NCI-H526 treated with DMSO at 0.1 percent for 48 hours (cell line): ENCODE results near the gene PRLH.

Experiments used
- DNase-seq: peaks from one replicate; lab custom pipeline; 2025; lab: John Stamatoyannopoulos, UW

Gene PRLH

DNA sequence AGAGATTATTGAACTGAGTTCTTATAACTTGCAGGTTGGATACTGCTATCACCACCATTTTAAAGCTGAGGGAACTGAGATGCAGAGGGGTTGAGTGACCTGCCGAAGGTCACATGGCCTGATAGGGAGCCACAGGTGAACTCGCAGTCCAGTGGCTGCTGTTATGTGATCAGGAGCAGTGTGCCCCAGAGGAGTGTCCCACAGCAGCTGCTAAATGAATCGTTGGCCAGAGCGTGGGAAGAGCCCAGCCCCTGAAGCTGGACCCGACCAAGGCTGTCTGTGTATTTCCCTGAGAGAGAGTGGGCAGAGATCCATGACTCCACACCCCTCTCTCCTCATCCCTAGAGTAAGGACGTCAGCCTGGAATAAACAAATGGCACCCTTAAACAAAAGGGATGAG lies 26.7 kb upstream of the PRLH start:
- DNase-seq: no peak

DNA sequence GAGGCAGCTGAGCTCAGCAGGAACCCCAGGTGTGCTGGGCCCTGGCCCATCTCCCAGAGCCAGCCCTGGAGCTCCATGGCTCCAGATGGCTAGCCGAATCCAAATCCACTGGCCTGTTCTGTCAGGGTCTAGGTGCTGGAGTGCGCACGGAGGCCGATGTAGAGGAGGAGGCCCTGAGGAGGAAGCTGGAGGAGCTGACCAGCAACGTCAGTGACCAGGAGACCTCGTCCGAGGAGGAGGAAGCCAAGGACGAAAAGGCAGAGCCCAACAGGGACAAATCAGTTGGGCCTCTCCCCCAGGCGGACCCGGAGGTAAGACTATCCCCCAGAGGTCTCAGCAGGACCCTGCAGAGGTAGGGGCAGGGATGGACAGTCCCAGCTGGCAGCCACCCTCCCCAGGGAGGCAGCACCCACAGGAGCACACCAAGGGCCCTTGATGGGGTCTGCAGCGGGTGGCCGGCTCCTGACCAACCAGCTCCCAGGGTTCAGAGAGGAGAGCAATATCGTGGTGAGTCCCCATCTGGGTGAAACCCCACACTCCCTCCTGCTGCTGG lies 26.1 kb upstream of the PRLH start:
- no peak for DNase-seq

DNA sequence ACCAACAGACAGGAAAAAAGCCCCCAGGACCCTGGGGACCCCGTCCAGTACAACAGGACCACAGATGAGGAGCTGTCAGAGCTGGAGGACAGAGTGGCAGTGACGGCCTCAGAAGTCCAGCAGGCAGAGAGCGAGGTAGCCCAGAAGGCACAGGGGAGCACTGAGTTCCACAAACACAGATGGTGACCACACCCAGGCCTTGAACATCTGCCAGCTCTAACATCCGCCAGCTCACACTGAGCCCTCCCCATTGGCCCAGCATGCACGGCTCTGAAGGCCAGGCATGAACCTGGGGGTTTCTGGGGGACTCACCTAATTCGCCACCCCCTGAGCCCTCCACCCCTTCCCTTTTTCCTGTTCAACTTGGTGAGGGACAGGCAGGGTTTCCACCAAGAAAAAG lies 25.6 kb upstream of the PRLH start:
- no peak for DNase-seq

DNA sequence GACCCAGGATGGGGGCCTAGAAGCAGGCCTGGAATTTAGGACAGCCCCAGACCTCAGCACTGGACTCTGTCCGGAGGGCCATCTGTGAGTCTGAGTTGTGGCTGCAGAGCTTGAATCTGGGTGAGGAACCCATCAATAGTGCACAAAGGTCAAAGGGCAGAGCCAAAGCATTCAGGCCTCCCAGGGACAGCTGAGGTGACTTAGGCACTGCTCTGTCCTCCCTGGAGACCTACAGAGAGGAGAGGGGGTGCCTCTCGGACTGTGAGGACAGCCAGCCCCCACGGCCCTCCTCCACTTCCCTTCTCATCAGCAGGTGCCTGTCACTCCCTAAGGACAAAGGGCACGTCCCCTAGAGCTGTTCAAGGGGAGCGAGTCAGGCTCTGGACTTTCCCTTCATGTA lies 25.1 kb upstream of the PRLH start:
- no peak for DNase-seq

DNA sequence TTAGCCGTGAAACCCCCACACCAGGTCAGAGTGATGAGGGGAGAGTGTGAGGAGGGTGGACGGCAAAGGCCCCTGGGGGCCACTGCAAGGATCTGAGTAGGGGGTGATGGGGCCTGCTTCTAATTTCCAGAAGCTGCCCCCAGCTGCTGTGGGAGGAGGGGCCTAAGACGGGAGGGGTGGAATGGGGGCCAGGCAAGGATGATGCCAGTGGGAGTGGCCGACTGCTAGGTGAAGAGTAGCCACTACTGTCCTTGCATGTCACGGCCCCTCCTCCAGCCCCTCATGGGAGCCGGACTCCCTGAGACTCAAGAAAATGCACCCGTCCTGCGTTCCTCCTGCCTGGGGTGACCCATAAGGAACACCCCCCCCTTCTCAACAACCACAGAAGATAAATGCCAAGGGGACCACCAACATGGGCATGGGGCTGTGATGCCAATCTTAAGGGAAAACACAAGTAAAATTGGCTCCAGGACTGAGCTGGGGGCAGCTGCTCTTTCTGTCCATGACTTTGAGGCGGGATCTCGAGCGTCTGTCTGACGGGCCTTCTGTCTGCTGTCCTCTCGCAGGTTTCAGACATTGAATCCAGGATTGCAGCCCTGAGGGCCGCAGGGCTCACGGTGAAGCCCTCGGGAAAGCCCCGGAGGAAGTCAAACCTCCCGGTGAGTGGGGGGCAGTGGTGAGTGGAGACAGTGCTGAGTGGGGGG lies 24.2 kb upstream of the PRLH start:
- DNase-seq: no peak

DNA sequence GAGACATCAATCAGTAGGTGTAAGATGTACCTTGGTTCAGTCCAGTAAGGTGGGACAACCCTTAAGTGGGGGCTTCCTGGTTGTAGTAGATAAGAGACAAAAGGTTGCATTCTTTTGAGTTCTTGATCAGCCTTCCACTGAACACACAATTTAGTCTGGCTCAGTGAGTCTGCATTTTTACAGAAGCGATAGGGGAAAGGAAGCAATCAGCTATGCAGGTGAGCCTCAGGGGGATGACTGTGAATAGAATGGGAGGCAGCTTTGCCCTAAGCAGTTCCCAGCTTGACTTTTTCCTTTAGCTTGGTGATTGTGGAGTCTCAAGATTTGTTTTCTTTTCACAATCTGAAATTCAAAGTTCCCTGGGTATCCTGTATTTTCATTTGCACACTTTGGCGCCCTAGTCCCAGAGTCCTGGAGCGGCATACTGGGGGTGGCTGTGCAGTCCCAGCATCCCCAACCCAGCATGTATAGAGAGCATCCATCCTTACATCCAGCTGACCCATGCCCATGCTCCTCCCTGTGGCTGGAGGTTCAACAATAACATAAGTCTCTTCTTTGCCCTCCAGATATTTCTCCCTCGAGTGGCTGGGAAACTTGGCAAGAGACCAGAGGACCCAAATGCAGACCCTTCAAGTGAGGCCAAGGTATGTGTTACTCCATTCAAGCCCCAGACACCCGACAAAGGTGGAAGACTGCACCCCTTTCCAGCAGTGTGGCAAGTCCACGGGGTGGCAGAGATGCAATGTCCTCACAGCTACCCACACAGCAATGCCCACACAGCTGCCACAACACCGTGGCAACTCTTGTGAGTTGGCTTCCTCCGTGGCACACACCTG lies 20.1 kb upstream of the PRLH start:
- no peak for DNase-seq

DNA sequence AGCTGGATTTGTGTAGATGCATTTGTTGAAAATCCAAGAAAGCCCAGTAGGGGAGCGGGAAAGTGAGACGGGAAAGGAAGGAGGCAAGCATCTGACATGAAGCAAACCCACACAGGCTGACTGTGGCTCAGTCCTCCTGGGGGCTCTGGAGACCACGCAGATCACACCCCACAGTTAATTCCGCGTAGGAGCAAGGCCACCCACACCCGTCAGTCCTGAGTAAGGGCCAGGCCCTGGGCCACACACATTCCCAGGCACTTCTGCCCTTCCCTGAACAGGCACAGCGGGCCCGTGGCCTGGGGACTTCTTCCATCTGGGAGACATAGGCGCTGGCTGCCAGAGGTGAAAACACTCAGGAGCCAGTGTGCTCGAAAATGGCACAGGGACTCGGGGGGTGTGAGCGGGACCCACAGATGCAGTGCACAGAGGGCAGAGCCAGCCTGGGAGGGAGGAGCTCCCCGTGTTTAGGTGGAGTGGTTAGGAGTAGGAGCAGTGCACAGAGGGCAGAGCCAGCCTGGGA lies 19.4 kb upstream of the PRLH start:
- no peak for DNase-seq

DNA sequence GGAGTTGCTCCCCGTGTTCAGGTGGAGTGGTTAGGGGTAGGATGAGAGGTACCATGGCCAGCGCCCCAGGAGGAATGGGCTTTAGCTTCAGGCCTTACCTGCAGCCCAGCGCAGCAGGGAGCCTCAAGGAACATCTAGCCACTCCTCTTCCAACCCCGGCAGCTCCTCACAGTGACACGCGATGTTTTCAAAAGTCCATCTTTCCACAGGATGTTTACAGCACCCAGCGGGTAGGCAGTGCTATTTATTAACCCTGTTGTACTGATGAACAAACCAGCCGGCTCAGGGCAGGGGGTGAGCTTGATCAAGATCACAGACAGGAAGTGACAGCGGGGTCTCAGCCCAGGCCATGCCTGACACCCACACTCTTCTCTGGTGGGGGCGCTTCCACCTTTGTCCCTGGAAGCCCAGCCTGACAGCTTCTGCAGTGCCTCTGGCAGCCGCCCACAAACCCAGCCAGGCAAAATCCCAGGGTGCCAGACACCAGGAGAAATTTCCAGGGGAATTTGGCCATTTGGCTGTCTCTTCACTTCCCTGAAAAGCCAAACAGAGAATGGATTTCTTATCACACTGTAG lies 18.4 kb upstream of the PRLH start:
- DNase-seq: no peak

DNA sequence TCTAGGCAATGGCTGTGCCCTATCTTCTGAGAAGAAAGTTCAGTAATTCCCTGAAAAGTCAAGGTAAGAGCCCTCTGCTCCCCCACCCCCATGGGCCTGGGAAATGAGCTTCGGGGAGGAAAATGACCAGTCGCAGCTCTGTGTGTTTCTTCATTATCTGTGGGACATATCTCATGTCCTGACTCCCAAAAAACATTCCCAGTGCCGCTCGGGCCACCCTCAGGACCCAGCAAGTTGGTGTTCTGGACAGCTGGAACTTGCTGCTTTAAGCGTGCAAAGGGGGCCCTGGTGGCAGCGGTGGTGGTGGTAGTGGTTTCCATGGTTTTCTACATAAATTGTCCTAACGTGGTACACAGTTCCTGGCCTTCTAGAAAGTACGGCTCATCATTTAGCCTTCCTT lies 17.2 kb upstream of the PRLH start:
- no peak for DNase-seq

DNA sequence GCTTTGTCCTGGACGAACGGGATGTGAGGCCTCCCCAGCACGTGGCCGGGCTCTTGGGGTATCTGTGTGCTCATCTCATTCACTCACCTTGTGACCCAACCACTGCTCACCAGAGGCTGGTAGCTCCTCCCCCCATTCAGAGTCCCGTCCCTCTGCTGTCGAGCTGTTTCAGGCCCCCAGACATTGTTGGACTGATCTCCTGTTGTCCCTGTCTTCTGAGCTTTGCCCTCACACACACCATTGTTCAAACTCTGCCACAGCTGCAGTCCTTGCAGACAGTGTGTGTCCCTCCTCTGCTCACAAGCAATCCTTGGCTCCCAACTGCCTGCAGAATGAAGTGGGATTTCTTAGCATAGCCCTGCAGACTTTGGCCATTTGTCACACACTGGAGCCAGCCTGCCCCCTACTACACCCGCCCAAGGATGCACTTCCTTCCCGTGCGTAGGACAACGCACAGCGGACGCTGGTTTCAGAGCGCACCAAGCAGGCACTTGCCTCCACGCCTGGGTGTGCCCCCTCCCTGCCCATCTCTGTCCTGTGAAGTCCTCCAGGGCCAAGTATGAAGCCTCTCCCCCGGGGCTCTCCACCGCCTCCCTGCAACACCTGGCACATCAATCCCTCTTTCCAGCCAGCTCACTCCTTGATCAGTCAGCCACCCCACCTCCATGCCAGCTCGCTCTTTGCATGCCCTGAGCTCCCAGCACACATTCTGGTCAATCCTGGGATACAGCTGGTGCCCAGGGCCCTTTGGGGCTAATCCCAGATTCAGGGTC lies 16.5 kb upstream of the PRLH start:
- no peak for DNase-seq

DNA sequence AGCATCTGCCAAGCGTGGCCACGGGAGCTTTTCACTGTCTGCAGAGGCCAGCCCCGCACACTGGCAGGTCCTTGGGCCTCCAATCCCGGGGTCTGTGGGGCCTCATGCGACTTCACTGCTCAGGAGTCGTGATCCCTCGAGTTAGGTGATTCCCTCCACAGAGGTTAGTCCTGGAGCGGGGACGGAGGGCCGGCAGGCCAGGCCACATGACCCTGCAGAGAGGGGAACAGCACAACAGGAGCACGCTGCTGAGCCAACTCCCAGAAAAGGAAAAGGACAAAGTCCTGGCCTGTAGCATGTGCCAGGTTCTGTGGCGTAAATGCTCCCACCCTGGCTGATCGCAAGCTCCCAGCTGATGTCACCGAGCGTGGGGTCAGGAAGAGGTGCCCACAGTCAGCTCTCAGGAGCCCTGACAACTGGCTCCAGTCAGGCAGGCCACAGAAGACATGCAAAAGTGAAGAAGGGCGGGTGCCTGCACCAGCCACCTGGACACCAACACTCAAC lies 15.3 kb upstream of the PRLH start:
- DNase-seq: no peak

DNA sequence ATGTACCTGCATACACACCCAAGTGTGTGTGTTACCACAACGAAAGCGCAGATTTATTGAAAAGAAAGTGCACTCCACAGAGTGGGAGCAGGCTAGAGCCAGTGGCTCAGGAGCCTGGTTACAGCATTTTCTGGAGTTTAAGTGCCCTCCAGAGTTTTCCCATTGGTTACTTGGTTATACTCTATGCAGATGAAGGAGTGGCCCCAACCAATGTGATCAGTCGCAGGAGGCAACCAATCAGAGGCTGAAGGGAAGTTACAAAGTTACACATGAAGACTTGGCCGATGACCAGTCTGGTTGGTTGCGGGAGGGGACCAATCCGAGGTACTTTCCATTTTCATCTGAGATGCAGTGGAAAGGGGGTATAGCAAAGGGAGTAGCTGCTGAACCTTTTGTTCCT lies 13.5 kb upstream of the PRLH start:
- no peak for DNase-seq

DNA sequence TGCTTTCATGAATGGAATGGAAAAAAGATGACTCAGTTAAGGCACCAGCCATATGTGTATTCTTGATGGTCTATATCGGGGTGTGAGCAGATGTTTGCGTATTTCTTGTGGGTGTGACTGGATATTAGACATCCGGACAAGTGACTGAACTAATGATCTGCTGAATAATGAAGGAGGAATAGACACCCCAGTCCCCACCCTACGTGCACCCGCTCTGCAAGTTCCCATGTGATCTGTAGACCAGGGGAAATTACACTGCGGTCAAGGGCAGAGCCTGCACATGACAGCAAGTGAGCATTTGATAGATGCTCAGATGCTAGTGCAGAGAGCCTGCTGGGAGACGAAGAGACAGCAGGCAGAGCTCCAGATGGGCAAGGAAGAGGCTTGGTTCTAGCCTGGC lies 12.4 kb upstream of the PRLH start:
- no peak for DNase-seq

DNA sequence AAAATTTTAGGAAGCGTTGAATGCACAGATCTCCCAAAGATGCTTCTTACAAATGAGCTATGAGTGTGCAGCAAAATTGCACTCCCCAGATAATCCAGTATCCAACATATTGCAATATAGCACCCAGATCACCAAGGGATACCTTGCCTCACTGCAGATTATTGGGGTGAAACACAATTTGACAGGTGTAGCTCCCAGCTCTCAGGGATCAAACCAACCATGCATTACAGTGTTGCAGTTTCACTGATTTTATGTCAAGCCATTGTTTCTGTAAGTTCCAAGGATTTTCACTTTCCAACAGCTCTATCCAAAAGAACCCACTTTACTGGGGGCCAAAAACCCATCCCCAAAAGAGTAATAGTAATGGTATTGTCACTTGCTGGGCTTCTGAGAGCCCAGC lies 10.8 kb upstream of the PRLH start:
- DNase-seq: no peak

DNA sequence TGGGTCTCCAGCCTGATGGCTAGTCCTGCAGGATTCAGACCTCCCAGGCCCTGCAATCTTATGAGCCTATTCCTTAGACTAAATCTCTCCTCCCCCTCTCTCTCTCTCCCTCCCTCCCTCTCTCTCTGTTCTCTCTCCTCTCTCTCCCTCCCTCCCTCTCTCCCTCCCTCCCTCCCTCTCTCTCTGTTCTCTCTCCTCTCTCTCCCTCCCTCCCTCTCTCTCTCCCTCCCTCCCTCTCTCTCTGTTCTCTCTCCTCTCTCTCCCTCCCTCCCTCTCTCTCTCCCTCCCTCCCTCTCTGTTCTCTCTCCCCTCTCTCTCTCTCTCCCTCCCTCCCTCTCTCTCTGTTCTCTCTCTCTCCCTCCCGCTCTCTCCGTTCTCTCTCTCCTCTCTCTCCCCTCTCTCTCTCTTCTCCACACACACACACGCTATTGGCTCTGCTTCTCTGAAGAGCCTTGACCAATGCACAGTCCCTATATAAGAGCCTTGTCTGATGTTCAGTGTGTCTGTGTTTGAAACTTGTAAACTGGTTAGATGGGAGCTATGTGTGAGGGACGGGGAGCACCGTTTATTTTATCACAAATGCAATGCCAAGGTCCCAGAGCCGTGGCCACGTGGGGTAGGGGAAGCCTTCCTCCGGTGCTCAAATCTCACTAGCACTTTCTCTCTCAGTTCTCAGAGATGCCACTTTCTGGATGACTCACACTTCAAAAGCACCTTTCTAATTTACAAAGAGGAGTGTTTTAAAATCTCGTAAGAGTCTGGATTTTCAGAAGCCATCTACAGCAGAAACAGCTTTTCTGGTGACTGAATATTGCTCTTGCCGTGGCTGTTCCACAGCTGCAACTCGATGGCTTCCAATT lies 9.4 kb upstream of the PRLH start:
- DNase-seq: no peak

DNA sequence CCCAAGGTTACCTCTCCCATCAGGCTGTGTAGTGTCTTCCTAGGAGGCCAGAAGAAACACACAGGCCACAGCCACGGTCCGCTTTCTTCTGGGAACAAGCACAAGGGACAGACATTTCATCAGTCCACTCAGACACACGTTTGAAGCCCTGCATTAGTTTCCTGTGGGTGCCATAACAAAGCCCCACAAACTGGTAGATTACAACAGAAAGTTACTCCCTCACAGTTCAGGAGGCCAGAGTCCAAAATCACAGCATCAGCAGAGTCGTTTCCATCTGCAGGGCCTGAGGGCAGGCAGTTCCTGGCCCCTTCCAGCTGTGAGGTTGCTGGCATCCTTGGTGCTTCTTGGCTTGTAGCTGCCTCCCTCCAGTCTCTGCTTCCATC lies 8.8 kb upstream of the PRLH start:
- DNase-seq: no peak

DNA sequence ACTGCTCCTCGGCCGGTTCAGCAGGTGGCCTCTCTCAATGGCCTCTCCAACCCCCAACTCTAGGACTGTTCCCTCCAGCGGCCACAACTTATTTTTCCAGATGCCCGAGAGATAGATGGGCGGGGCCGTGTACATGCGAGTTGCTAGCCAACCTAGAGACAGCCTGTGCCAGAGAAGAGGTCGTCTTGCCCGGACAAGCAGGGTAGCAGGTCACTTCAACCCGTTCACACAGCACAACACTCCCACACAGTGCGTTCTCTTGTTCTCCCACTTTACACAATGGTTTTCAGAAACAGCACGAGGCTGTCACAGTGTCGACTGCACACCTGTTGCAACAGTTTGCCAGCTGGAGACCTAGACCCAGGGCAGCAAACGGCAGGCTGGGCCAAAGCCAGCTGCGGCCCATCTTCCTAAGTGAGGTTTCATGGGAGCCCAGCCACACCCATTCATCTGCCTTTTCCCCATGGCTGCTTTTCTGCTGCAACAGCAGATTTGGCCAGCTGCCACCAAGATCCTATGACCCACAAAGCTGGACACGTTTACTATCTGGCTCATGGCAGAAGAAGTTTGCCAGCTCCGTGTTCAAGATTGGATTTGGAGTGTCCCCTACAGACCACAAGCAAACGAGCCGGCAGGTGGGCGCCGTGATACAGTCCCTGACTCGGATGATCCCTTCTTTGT lies 7.3 kb upstream of the PRLH start:
- DNase-seq: no peak

DNA sequence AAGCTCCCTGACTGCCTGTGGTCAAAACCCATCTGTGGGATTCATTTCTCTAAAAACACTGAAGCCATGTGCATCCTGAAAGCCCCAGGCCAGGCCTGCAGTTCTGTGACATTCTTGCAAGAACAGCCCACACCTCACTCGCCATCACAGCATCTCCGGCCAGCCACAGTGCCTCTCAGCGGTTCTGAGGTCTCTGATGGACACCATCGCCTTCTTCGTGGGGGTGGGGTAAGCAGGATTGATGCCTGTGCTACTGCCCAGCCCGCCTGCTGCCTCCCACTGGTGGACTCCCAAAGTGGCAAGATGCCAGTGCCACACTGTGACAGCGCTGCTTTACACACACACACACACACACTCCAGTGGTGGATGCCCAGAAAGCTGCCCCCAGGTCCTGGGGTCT lies 5.2 kb upstream of the PRLH start:
- DNase-seq: no peak

DNA sequence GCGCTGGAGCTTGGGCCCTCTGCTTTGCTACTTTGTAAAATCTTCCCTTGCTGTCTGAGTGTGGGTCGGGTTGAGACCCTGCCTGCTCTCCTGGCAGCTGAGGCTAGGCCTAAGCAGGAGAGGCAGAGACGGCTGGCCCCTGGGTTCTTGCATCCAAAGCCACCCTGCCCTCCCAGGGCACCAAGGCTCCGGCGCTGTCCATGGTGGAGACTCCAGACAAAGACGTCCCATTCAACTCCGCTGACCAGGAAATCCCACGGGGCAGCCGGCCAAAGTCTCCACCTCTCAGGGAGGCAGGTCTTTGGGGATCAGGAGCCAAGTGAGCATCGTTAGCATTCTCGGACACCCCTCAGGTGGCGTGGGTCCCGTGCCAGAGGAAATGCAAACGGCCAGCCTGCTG lies 2.6 kb upstream of the PRLH start:
- no peak for DNase-seq

DNA sequence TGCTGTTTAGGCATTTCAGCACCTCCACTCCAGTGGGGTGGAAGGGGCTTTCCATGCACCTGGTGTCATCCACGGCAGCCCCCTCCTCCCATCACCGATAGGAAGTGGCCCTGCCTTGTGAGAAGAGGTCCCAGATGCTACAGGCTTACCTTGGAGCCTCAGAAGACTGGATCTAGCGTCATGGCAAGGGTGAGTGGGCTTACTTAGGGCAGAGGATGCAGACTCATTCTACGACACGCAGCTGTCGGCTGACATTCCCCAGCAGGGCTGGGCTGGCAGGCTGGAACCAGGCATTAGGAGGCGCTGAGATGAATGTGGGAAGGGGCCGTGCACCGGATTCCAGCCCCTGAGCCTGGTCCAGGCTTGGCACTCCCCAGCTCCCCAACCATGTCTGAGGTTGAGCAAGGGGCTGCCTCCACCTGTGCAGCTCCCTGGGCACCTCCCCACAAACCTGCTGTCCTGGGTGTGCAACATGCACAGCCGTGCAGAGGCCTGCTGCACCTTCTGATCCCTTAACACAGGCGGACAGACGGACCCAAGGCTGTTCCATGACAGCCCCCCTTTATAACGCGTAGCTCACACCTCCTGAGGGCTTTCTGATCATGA lies 1.7 kb upstream of the PRLH start:
- DNase-seq: no peak
